ENCODE data around the gene USP32. TPM values are rescaled to one million over a fixed set of nuclear protein-coding genes. Genes with fewer than 3 reads are reported as not detected.

USP32 gene
- total and polyA plus RNA-seq, 2 of the 8 experiments (the other 6 are each of a cell fraction or from before 2014, with no cell fraction given): 29.6 to 112 TPM

DNA sequence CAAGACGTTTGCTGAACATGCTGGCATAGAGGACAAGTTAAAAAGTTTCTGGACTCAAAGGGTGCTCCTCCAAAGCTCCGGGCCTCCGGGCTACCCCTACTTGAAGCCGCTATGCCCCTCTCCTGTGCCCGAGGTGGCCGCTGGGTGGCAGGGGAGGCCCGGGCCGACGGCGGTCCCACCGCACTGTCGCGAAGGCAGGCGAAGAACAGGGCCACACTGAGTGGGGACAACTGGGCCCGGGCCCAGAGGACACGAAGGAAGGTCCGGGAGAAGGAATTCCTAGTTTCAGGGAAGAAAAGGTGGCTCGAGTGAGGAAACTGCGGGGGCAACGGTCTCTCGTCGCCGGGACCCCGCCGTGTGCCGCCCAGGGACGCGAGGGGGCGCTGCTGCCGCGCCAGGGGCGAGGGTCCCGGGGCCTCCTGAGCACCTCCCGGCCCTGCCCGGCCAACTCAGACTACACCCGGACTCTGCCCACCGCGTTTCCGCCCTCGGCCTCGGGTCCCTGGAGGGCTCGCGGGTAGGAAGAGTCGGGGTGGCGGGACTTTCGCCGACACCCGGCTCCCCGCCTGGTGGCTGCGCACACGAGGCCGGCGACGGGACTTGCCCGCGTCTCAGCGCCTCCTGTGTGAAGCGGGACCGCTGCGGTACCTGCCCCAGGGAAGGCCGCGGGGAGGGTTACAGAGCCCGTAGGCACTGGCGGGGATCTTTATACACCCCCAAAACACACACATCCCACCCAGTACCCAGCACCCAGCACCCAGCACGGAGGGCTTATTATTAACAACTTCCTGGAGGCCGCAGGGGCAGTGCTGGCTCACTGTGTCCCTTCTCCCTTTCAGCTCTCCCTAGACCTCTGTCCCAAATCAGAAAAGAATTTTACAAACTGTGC lies 29.6 kb upstream of the USP32 start (continued):
- TF ChIP-seq KDM5A (IDR thresholded peaks at IDR 0.05; ENCODE audit: low read length) (peak; percentile 67; the same call in 1 of the 2 replicates), CHD1 (IDR thresholded peaks at IDR 0.05; ENCODE audit: low read depth, low read length) (no peak), YY1 (IDR thresholded peaks at IDR 0.05; ENCODE audit: low read depth, low read length) (0 out of 2 replicates have a peak, but pooled peaks have one; percentile 32), CTBP2 (IDR thresholded peaks at IDR 0.05; ENCODE audit: borderline replicate concordance, insufficient read depth, insufficient read length, low read length) (peak; percentile 60), POLR2AphosphoS5 (IDR thresholded peaks at IDR 0.05; ENCODE audit: low read depth, low read length) (0 out of 2 replicates have a peak, but pooled peaks have one; percentile 44), RNF2 (IDR thresholded peaks at IDR 0.05; ENCODE audit: borderline replicate concordance, low read depth, low read length, missing control alignments, poor library complexity, severe bottlenecking) (no peak), KDM4A (IDR thresholded peaks at IDR 0.05; ENCODE audit: low read depth, low read length, severe bottlenecking) (peak; percentile 81), GTF2F1 (IDR thresholded peaks at IDR 0.05; ENCODE audit: borderline replicate concordance, low read depth, low read length) (no peak), ASH2L (IDR thresholded peaks at IDR 0.05; ENCODE audit: low read length) (peak; percentile 89), NRF1 (IDR thresholded peaks at IDR 0.05; ENCODE audit: low read depth, low read length) (no peak), TCF12 (IDR thresholded peaks at IDR 0.05; ENCODE audit: low read depth, low read length) (no peak), TAF1 (IDR thresholded peaks at IDR 0.05; ENCODE audit: low read depth, low read length) (peak; percentile 67; the same call in 1 of the 2 replicates), SP2 (IDR thresholded peaks at IDR 0.05; ENCODE audit: low read length) (no peak), CEBPB (IDR thresholded peaks at IDR 0.05; ENCODE audit: low read depth, low read length) (no peak)
- TF ChIP-seq, protein P1, sequence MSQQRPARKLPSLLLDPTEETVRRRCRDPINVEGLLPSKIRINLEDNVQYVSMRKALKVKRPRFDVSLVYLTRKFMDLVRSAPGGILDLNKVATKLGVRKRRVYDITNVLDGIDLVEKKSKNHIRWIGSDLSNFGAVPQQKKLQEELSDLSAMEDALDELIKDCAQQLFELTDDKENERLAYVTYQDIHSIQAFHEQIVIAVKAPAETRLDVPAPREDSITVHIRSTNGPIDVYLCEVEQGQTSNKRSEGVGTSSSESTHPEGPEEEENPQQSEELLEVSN (IDR thresholded peaks at IDR 0.05): peak; percentile 95
- TF ChIP-seq, protein P2, sequence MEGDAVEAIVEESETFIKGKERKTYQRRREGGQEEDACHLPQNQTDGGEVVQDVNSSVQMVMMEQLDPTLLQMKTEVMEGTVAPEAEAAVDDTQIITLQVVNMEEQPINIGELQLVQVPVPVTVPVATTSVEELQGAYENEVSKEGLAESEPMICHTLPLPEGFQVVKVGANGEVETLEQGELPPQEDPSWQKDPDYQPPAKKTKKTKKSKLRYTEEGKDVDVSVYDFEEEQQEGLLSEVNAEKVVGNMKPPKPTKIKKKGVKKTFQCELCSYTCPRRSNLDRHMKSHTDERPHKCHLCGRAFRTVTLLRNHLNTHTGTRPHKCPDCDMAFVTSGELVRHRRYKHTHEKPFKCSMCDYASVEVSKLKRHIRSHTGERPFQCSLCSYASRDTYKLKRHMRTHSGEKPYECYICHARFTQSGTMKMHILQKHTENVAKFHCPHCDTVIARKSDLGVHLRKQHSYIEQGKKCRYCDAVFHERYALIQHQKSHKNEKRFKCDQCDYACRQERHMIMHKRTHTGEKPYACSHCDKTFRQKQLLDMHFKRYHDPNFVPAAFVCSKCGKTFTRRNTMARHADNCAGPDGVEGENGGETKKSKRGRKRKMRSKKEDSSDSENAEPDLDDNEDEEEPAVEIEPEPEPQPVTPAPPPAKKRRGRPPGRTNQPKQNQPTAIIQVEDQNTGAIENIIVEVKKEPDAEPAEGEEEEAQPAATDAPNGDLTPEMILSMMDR (IDR thresholded peaks at IDR 0.05; ENCODE audit: control extremely low read depth in 1 of 3, insufficient read depth in 1 of 3, low read depth in 1 of 3, low read length in 3 of 3): peak; percentile 77 to 87 (median 81)
- TF ChIP-seq, protein P3, sequence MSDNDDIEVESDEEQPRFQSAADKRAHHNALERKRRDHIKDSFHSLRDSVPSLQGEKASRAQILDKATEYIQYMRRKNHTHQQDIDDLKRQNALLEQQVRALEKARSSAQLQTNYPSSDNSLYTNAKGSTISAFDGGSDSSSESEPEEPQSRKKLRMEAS (IDR thresholded peaks at IDR 0.05): peak; percentile 75
